Left forelimb (tissue), 1 donor: ENCODE results near the gene HIRA.

ENCODE experiments used
- DNase-seq: peaks from one replicate; pipeline ENCODE4 v3.0.0-alpha.2; 2018; ENCODE audit warnings: low spot score

HIRA gene, protein sequence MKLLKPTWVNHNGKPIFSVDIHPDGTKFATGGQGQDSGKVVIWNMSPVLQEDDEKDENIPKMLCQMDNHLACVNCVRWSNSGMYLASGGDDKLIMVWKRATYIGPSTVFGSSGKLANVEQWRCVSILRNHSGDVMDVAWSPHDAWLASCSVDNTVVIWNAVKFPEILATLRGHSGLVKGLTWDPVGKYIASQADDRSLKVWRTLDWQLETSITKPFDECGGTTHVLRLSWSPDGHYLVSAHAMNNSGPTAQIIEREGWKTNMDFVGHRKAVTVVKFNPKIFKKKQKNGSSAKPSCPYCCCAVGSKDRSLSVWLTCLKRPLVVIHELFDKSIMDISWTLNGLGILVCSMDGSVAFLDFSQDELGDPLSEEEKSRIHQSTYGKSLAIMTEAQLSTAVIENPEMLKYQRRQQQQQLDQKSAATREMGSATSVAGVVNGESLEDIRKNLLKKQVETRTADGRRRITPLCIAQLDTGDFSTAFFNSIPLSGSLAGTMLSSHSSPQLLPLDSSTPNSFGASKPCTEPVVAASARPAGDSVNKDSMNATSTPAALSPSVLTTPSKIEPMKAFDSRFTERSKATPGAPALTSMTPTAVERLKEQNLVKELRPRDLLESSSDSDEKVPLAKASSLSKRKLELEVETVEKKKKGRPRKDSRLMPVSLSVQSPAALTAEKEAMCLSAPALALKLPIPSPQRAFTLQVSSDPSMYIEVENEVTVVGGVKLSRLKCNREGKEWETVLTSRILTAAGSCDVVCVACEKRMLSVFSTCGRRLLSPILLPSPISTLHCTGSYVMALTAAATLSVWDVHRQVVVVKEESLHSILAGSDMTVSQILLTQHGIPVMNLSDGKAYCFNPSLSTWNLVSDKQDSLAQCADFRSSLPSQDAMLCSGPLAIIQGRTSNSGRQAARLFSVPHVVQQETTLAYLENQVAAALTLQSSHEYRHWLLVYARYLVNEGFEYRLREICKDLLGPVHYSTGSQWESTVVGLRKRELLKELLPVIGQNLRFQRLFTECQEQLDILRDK

DNA sequence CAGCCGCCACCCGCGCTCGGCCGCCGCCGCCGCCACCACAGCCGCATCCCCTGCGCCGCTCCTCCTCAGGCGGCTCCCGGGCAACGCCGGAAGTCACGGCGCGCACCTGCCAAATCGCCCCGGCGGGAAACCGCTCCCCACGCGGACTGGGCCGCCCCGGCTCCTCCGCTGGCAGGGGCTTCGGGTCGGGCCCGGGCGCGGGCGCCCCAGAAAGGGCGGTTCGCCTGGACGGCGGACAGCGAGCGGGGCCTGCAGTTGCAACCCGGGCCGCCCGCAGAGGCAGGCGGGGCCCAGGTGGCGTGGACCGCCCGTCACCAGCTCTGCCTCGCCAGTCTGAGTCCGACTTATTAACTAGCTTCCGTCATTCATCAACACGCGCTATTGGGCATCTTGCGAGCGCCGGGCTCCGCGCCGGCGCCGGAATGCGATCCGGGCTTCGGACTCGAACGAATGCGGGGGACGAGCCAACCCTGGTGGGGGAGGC lies at the start of gene HIRA:
Gene HIRA (minus strand): TSS at position 85 of the 484 bp plus-strand sequence. CDS start 257 bp downstream, outside the sequence.
- DNase-seq: peak; percentile 89

DNA sequence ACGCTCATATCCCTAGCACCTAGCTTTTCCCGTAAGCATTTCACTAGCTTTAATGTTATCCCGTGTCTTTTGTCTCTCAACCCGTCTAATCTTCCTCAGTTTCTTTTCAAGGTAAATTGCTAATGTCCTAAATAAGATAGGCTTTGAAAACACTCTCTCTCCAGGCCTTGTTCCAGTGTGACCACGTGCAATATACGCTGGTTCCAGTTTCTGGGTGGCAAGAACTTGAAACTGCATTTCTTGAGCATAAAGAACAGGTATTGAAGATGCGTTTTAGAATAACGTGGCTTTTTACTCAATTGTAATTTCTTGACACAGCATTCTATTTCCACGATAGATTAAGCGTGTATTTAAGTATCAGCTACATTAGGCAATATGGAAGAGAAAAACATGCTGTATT lies 49.3 kb upstream of the HIRA start:
- DNase-seq: no peak

DNA sequence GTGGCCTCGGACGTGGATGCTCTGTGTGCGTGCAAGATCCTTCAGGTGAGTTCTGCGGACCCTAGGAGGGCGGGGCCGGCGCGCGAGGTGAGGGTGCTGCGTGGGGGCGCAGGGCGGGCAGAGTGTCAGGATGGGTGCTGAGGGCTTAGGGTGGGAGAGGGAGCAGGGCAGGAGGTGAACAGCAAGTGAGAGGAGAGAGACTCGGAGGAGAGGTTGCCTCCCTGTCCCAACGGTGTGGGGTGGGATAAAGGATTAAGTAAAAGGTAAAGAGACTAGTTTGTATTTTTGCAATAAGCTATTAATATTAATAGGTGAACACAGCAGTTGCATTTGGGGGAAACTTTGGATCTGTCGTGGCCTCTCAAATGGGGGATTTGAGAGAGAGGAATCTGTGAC lies 48.6 kb upstream of the HIRA start:
- no peak for DNase-seq

DNA sequence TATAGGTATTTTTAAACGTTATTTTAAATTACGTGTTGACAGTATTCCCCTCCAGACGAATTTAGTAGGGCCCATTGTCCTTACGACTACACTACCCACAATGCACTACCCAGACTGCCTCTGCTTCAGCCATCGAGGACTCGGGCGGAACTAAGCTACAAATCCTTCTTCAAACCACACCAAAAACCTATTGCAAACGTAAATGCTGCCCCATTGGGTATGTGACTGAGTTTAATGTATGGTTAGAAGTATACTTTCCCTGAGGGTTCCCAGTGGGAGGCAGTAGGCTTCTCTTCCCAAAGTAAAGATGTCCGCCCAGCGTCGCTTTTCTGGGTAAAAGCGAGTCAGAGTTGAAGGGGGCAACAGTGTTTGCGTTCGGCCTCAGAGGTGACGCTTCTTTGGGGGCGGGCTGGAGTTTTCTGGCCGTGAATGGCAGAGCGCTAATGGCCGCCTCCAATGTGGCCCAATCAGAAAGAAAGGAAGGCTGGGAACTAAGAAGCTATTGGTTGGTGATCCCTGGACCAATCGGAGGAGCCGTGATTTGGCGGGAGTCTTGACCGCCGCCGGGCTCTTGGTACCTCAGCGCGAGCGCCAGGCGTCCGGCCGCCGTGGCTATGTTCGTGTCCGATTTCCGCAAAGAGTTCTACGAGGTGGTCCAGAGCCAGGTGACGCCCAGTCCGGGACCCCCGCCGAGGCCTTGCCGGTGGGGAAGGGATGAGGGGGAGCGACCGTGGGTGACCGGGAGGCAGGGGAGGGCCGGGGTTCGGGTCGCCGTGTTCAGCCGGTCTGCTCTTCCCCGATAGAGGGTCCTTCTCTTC lies 48.0 kb upstream of the HIRA start, which contains the start of gene CDC45:
Gene CDC45 (plus strand): TSS at position 566 of the 818 bp plus-strand sequence. CDS start 49 bp downstream, at position 615.
- DNase-seq: peak; percentile 95

DNA sequence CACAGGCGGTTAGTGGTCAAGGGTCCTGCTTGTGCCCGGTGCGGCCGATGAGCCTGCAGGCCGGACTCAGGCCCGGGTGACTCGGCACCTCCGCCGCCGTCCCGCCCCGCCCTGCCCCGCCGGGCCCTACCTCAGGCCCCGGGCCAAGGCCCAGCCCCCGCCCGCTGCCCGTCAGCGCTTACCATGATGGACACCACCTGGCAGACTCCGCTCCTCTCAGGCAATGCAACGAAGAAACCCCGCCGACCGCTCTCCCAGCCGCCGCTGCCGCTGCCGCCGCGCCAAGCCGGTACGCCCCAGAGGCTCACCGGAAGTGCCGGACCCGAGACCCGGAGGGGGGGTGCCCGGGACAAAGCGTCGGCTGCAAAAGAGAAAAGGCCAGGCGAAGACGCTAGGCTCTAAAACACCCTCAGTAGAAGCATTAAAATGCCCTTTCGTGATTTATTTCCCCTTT lies 47.4 kb upstream of the HIRA start, which contains the start of gene UFD1:
Gene UFD1 (minus strand): TSS at position 293 of the 454 bp plus-strand sequence. CDS start 108 bp downstream, at position 185.
- DNase-seq: peak; percentile 91

DNA sequence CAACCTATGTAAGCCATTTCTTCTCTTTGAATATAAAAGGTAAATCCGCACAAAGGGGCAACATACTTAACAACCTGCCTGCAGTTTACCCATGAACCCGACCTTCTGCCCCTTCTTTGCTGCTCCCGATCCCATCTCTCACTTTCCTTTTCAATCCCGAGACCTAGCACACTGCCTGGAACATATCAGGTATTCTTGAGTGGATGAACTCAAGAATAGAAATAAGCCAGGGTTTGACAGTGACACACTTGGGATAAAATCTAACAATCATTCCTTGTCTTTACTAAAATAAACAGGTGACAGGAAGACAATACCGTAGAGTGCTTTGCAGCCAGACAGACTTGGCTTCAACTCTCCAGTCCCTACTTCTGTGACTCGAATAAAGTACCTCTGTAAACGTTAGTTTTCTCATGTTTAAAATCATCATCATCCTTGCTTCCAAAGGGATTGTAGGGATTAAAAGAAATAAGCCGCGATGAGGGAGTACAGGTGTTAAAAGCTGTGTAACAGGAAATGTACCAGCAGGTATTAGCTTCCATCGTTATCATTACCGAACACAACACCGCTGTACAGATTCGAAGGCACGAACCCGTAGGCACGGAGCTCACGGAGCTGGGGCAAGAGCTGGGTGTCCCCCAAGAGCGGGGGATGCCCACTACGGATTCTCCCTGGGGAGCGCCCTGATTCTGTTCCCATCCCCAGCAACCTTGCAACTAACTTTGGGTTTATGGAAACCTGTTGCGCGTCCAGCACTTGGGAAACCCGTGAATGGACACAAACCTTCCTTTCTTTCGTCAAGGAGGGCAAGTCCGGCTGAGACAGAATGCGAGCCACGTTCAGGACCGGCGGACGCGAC lies 46.7 kb upstream of the HIRA start:
- DNase-seq: no peak

DNA sequence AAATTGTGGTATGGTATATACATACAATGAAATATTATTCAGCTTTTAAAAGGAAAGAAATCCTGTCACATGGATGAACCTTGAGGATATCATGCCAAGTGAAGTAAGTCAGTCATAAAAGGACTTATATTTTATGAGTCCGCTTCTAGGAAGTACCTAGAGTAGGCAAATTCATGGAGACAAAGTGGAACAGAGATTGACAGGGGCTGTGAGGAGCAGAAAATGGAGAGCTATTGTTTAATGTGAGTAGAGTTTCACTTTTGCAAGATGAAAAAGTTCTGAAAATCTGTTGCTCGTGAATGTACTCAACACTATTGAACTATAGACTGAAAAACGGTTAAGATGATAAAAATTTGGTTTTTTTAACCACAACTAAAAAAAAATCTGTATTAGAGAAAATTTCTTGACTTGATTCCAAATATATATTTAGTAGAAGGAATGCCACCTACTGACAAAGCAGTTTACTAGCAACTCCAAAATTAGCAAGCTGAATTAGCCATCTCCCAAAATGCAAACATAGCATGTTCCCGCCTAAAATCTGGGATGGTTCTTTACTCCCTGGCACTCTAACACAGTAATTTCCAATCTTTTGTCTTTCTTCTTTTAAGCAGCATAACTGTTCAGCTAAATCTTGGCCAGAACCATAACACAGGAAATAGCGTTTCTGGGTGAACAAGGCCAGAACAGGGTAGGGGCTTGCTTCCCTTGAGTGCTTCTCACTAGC lies 46.0 kb upstream of the HIRA start:
- DNase-seq: no peak

DNA sequence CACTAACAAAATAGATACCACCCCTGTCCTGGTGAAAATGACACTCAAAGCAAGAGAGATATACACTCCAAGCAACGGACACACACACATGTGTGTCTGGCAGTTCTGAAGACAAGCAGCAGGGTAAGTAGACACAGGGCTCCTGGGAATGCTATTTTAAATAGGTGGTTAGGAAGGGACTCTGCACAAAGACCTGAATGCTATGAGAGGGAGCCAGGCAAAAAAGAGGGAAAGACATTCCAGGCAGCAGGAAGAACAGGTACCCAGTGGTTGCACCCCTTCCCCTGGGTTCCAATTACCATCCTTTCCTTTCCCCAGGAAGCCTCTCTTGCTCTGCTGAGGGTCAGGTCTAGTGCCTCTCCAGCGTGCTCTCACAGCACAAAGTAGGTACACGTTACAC lies 44.5 kb upstream of the HIRA start:
- no peak for DNase-seq

DNA sequence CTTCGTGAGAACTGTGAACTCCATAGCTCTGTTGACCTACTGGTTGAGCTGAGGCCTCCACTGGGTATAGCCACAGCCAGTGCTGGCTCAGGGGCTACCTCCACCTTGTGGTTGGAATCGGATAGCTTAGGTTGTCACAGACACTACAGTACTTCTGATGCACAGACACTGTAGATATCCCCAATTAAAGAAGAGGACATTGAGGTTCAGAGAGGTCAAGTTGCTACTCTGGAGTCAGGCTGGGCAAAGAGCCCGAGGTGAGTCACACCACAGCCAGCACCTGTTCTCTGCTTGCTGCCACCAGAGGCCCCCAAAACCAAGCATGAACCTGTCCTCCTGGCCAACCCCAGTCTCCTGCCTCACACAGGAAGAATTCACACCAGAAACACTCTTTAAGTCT lies 42.0 kb upstream of the HIRA start:
- no peak for DNase-seq

DNA sequence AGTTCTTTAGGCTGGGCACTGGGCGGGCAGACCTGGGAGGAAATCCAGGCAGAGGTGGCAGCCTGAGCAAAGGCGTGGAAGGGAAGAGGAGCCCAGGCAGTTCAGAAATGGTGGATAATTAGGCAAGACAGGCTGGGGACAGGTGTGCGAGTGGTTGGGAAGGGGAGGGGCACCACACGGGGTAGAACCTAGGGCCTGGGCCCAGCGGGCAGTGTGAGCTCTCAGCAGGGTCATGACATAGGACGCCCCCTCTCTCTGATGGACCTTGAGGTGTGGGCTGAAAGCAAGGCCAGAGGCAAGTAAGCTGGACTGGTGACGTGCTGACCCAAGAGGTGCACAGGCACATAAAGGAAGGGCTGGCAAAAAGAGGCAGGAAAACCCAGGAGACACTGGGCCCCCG lies 40.7 kb upstream of the HIRA start:
- no peak for DNase-seq

DNA sequence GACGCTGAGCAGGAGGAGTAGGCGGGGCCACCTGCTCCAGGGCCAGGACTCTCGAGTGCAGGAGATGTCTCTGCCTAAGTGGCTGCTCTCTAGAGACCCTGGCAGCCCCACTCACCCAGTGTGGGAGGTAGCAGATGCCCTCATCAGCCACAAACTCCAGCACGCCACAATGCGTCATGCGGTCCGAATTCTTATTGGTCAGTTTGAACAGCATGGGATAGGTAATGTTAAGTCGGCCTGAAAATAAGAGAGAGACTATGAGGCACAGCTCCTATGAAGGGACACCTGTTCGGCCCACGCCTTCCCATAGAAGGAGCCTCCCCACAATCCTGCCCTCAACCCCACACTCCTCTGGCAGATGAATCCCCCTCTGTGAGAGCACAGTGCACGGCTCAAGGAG lies 40.0 kb upstream of the HIRA start:
- no peak for DNase-seq

DNA sequence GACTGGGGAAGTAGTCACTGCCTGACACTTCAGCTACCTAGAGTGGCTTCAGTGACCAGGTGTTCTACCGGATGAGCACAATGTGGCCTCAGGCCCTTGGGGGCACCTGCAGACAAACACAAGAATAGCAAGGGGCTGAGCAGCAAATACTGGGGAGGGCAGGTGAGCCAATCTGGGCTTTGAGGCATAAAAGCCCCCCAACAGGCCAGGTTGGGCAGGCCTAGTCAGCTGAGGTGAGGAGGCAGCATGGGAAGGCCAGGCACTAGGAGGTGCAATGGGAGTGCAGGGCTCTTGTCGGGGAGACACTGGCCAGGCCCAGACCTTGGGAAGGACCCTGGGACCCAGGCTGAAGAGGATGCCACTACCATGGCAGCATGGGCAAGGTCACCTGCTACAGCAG lies 38.5 kb upstream of the HIRA start:
- no peak for DNase-seq

DNA sequence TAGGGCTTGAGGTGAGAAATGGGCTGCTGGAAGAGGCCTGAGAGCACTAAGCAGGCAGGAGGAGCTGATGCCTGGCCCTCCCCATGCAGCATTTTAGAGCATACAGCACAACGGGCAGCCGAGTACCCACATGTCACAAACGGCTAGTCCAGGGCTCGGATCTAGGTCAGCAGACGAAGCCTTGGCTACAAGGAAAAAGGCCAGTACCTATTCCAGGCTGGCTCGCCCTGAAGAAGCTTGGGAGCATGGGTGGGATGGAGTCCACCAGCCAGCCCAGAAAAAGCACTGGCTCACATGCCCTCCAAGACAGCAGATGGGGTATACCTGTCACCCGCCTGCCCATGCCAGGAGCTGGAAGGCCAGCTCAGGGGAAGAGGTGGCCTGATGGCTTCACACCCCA lies 37.9 kb upstream of the HIRA start:
- DNase-seq: no peak

DNA sequence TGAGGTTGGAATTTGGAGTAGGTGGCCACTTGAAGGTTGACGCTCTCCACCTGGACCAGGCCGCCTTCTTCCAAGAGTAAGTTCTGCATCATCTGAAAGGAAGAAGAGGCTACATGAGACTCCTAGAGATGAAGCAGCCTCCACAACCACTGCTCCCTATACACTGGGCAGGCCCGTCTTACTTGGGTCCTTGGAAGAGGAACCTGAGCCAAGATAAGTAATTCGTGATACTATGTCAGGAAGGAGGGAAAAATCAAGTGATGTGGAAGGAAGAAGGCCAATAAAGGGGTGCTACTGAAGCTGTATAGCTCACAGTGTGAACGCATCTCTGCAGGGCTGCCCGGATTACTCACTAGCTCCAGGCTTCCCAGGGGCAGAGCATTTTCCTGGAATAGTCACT lies 36.4 kb upstream of the HIRA start:
- no peak for DNase-seq

DNA sequence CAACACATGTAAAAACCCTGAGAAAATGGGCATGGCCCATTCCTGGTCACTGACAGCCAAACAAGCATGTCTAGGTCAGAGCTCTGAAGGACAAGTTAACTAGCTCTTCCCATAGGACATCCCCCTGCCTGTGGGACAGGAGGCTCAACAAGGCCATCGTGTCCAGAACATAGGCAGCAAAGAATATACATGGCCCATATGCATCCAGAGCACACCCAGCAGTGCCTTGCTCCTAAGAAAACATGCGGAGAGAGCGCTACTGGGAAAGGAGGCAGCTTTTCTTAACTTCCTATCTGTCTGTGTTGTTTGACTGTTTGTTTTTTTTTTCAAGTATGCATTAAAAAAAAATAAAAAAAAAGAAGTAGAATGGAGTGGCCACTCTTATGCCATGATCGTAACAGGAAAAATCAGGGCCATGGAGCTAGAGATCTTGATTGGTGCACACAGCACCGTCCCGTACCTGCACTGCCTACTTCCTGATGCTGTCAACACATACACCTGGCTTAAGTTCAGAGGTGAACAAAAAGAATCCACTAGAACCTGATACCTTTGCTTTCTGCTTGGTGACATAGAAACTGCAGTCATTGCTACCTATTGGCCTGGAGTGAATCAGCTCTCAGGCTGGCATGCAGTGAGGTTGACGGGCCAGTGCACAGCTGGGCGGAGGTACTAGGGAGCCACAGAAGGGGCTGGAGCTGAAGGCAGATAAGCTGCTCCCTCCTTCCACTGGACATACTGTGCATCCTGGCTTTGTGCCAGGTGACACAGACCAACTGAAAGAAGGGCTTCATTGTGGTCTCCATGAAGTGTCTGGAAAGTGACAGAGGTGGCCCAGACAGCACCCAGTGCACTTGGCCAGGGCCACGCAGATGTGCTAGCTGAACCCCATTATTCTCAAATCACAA lies 35.6 kb upstream of the HIRA start:
- DNase-seq: no peak

DNA sequence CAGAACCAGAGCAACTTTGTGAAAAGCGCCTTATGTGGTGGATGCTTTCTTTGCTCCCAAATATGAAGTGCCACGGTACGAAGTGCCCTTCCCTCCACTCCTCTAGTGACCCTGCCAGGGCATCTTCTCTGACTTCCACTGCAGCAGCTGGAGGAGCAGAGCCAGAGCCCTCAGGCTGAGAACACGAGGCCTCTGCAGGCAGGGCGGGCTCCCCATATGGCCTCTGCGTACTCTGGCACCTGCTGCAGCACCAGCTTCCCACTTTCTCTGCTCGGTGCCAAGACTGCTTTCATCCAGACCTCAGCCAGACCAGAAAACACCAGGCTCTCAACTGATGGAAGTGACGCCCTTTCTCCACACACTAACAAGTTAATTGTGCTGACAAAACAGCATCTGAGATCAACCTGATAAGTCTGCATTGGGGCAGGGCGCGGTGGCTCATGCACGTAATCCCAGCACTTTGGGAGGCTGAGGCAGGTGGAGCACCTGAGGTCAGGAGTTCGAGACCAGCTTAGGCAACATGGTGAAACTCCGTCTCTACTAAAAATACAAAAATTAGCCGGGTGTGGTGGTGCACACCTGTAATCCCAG lies 34.7 kb upstream of the HIRA start:
- DNase-seq: no peak

DNA sequence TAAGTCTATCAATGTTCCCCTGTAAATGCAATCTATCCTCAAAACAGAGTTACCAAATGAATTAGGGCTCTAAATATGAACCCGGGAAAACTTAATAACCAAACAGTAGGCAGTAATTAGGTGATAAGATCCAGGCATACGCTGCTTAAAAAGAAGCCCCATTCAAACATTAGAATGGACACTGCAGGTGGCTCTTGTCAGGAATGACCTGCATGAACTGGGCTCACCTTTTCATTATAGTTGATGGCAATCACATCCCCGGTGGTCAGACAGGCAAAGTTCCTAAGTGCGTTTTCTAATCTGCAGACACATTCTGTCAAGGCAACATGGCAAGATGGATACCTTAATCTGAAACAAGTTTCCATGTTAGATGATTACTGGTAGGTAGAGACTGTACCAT lies 33.4 kb upstream of the HIRA start:
- no peak for DNase-seq

DNA sequence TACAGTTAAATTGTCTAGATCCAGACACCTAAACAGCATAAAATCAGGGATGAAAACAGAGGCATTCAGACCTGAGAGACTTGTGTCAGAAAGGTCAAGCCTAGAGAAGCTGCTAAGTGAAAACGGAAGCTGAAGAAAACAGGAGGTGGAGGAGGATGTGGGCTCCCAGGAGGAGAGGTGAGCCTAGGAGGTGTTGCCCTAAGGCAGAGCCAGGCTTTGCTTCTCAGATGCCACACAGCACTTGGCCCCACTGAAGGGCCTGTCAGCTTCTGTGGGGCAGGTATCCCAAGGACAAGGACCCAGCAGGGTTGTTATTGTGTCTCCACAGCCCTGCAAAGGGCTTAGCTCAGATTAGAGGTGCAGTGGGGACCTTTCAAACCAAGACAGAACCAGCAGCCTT lies 33.0 kb upstream of the HIRA start:
- DNase-seq: no peak
